ENCODE measurements around the gene CPN2.

The CPN2 gene

GRCh38 chr3:194352667-194353246, 1.6 kb upstream of the CPN2 start:
- DNase-seq (ENCODE audit: low spot score), result no peak

GRCh38 chr3:194351952-194352536, 916 bp upstream of the CPN2 start:
- DNase-seq (ENCODE audit: low spot score), result no peak

GRCh38 chr3:194350726-194351071, 429 bp downstream of the CPN2 start:
- no peak for DNase-seq (ENCODE audit: low spot score)

- no peak for DNase-seq (ENCODE audit: low spot score)
Measured at GRCh38 chr3:194348354-194348753, 2.8 kb downstream of the CPN2 start.

- peak; percentile 31 for DNase-seq (ENCODE audit: low spot score)
Measured at GRCh38 chr3:194346621-194347020, 4.5 kb downstream of the CPN2 start.

GRCh38 chr3:194346035-194346434, 5.1 kb downstream of the CPN2 start:
- no peak for DNase-seq (ENCODE audit: low spot score)

GRCh38 chr3:194344012-194344411, 7.1 kb downstream of the CPN2 start:
- peak; percentile 61 for DNase-seq (ENCODE audit: low spot score)

GRCh38 chr3:194343561-194343893, 7.6 kb downstream of the CPN2 start:
- no peak for DNase-seq (ENCODE audit: low spot score)

GRCh38 chr3:194342861-194343560, 8.1 kb downstream of the CPN2 start:
- no peak for DNase-seq (ENCODE audit: low spot score)

GRCh38 chr3:194340757-194341400, 10.2 kb downstream of the CPN2 start:
- no peak for DNase-seq (ENCODE audit: low spot score)

- no peak for DNase-seq (ENCODE audit: low spot score)
Measured at GRCh38 chr3:194339840-194340239, 11.3 kb downstream of the CPN2 start.

GRCh38 chr3:194339356-194339755, 11.8 kb downstream of the CPN2 start:
- DNase-seq (ENCODE audit: low spot score), result no peak

- DNase-seq (ENCODE audit: low spot score), result no peak
Measured at GRCh38 chr3:194337965-194338753, 13.0 kb downstream of the CPN2 start.

- no peak for DNase-seq (ENCODE audit: low spot score)
Measured at GRCh38 chr3:194336601-194337355, 14.3 kb downstream of the CPN2 start.

- DNase-seq (ENCODE audit: low spot score), result no peak
Measured at GRCh38 chr3:194333981-194334320, 17.2 kb downstream of the CPN2 start.

GRCh38 chr3:194333212-194333980, 17.7 kb downstream of the CPN2 start:
- DNase-seq (ENCODE audit: low spot score), result peak; percentile 80

- DNase-seq (ENCODE audit: low spot score), result no peak
Measured at GRCh38 chr3:194332858-194333211, 18.3 kb downstream of the CPN2 start.

- peak; percentile 53 for DNase-seq (ENCODE audit: low spot score)
Measured at GRCh38 chr3:194330579-194330978, 20.5 kb downstream of the CPN2 start.

- no peak for DNase-seq (ENCODE audit: low spot score)
Measured at GRCh38 chr3:194330160-194330559, 21.0 kb downstream of the CPN2 start.

- DNase-seq (ENCODE audit: low spot score), result no peak
Measured at GRCh38 chr3:194329583-194329965, 21.6 kb downstream of the CPN2 start.

- DNase-seq (ENCODE audit: low spot score), result no peak
Measured at GRCh38 chr3:194328942-194329582, 22.1 kb downstream of the CPN2 start.

All from kidney tubule cell (primary cell).